Measurements from ENCODE around the gene C12orf57.

The C12orf57 gene

GRCh38 chr12:6932766-6933165 is 11.1 kb upstream of the C12orf57 start:
- no peak for DNase-seq (ENCODE audit: low read depth in 2 of 2)
- no peak overlapping the region for H3K4me3 ChIP-seq (replicated peaks in 1 of 2; ENCODE audit: low read depth in 2 of 2, low read length in 2 of 2)
- TF ChIP-seq CTCF (IDR thresholded peaks at IDR 0.05; ENCODE audit: low read depth, low read length): no peak

DNA sequence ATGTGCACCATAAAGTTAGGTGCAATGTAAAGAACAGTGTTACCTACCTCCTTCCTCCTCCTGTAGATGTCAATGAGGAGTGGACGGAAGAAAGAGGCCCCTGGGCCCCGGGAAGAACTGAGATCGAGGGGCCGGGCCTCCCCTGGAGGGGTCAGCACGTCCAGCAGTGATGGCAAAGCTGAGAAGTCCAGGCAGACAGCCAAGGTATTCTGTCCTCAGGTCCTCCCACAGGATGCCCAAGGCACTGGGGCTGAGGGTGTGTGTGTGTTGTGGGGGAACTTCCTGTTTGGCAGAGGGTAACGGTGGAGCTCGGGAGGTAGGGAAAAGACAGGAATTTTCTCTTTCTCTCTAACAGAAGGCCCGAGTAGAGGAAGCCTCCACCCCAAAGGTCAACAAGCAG is 9.7 kb upstream of the C12orf57 start:
- TF ChIP-seq CTCF (IDR thresholded peaks at IDR 0.05; ENCODE audit: low read depth, low read length): no peak
- DNase-seq (ENCODE audit: low read depth in 2 of 2): peak; percentile 67 to 92

GRCh38 chr12:6935371-6936193 is 8.2 kb upstream of the C12orf57 start:
- no peak overlapping the region for H3K4me3 ChIP-seq (replicated peaks in 1 of 2; ENCODE audit: low read depth in 2 of 2, low read length in 2 of 2)
- peak; percentile 50 to 54 for DNase-seq (ENCODE audit: low read depth in 2 of 2)
- TF ChIP-seq CTCF (IDR thresholded peaks at IDR 0.05; ENCODE audit: low read depth, low read length): no peak

More for the DNA sequence above, 9.7 kb upstream of the C12orf57 start:
- peak overlapping the region in 1 of 2 donors; percentile 5 for H3K4me3 ChIP-seq (replicated peaks in 1 of 2; ENCODE audit: low read depth in 2 of 2, low read length in 2 of 2)

DNA sequence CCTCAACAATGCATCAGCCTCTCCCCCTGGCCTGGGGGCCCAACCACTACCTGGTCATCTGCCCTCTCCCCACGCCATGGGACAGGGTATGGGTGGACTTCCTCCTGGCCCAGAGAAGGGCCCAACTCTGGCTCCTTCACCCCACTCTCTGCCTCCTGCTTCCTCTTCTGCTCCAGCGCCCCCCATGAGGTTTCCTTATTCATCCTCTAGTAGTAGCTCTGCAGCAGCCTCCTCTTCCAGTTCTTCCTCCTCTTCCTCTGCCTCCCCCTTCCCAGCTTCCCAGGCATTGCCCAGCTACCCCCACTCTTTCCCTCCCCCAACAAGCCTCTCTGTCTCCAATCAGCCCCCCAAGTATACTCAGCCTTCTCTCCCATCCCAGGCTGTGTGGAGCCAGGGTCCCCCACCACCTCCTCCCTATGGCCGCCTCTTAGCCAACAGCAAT is 7.6 kb upstream of the C12orf57 start:
- no peak for TF ChIP-seq CTCF (IDR thresholded peaks at IDR 0.05; ENCODE audit: low read depth, low read length)
- no peak for DNase-seq (ENCODE audit: low read depth in 2 of 2)
- no peak overlapping the region for H3K4me3 ChIP-seq (replicated peaks in 1 of 2; ENCODE audit: low read depth in 2 of 2, low read length in 2 of 2)

GRCh38 chr12:6936636-6937480 is 7.0 kb upstream of the C12orf57 start:
- DNase-seq (ENCODE audit: low read depth in 2 of 2): no peak
- peak overlapping the region; percentile 30 to 58 for H3K4me3 ChIP-seq (replicated peaks in 1 of 2; ENCODE audit: low read depth in 2 of 2, low read length in 2 of 2)
- TF ChIP-seq CTCF (IDR thresholded peaks at IDR 0.05; ENCODE audit: low read depth, low read length): no peak

- TF ChIP-seq CTCF (IDR thresholded peaks at IDR 0.05; ENCODE audit: low read depth, low read length): peak; percentile 95
- peak; percentile 94 to 95 for DNase-seq (ENCODE audit: low read depth in 2 of 2)
- H3K4me3 ChIP-seq (replicated peaks in 1 of 2; ENCODE audit: low read depth in 2 of 2, low read length in 2 of 2): peak overlapping the region; percentile 30 to 58
Observed at GRCh38 chr12:6937481-6938352, 6.1 kb upstream of the C12orf57 start.
